GM23338 (cell line): ENCODE results near the gene PATE4.

ENCODE experiments used
- CREB1 ChIP-seq: fragments of 250-450 bp; sonication (Bioruptor Pico); IDR thresholded peaks from 2 replicates; pipeline ENCODE4 v1.5.0; 2020; ENCODE audit warnings: low read depth, mild to moderate bottlenecking, moderate library complexity
- CTCF ChIP-seq, 2 experiments: fragments of 200-600 bp in 1 of 2; sonication (generic) in 1 of 2; conservative IDR thresholded peaks; 2 replicates each; pipeline versions ENCODE4 v1.5.1 to v1.6.1; 2016 to 2017; ENCODE audit warnings: antibody characterized with exemption in 2 of 2, low read depth in 2 of 2, mild to moderate bottlenecking in 2 of 2, moderate library complexity in 1 of 2
- EZH2 ChIP-seq: fragments of 200-600 bp; sonication (generic); IDR thresholded peaks from one replicate; pipeline ENCODE4 v1.8.0; 2017; ENCODE audit warnings: antibody characterized with exemption, mild to moderate bottlenecking, low read depth; ENCODE audit not compliant: unreplicated experiment
- EZH2phosphoT487 ChIP-seq: fragments of 200-600 bp; sonication (generic); IDR thresholded peaks from one replicate; pipeline ENCODE4 v1.8.1; 2018; ENCODE audit warnings: antibody characterized with exemption; ENCODE audit not compliant: unreplicated experiment
- JUNB ChIP-seq: IDR thresholded peaks from one replicate; pipeline ENCODE4 v1.6.1; 2016; ENCODE audit warnings: antibody characterized with exemption; ENCODE audit not compliant: unreplicated experiment
- NANOG ChIP-seq: IDR thresholded peaks from 2 replicates; pipeline ENCODE4 v1.6.1; 2016; ENCODE audit warnings: antibody characterized with exemption, borderline replicate concordance
- POLR2AphosphoS5 ChIP-seq: IDR thresholded peaks from 2 replicates; pipeline ENCODE4 v1.6.1; 2016; ENCODE audit warnings: antibody characterized with exemption, low read depth
- STAT1 ChIP-seq: IDR thresholded peaks from one replicate; pipeline ENCODE4 v1.6.1; 2016; ENCODE audit warnings: antibody characterized with exemption; ENCODE audit not compliant: unreplicated experiment
- TF ChIP-seq, protein P1 (sequence below): IDR thresholded peaks from 2 replicates; pipeline ENCODE4 v1.6.1; 2016; ENCODE audit warnings: antibody characterized with exemption
- TF ChIP-seq, protein P2 (sequence below): IDR thresholded peaks from one replicate; pipeline ENCODE4 v1.6.1; 2018; ENCODE audit warnings: antibody characterized with exemption; ENCODE audit not compliant: unreplicated experiment

DNA sequence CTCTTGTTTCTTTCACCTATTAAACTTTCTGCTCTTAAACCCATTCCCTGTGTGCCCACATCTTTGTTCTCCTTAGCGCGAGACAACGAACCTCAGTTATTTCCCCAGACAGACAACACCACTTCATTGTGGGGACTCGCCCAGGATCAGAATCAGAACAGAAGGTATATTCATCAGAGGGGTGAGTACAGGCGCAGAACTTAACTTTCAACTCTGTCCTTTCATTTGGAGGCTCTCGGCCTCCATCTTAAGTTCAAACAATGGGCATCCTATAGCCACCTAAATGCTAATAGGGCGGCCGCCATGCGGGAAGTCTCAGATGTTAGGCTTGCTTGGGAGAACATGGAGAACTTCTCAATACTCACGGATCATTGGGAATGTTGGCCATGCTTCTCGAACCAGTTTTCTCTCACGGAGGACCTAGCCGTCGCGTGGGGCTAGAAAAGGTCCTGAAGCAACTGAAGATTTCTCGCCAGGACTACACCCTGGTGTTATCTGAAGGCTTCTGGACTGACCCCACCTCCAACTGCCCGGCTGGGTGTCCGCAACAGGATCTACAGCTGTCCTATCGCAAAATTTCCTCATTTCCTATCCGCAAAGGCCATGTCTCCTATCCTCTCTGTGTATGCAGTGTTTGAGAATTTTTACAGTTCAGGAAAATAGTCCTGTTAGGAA lies 40.9 kb downstream of the PATE4 start:
- no peak for TF ChIP-seq STAT1
- no peak for TF ChIP-seq EZH2phosphoT487
- TF ChIP-seq CTCF (conservative IDR thresholded peaks at IDR 0.05; ENCODE audit: low read depth in 2 of 2) = no peak
- no peak for TF ChIP-seq POLR2AphosphoS5
- no peak for TF ChIP-seq EZH2
- TF ChIP-seq CREB1 (CRISPR knock-in tag) = no peak
- TF ChIP-seq, protein P1, sequence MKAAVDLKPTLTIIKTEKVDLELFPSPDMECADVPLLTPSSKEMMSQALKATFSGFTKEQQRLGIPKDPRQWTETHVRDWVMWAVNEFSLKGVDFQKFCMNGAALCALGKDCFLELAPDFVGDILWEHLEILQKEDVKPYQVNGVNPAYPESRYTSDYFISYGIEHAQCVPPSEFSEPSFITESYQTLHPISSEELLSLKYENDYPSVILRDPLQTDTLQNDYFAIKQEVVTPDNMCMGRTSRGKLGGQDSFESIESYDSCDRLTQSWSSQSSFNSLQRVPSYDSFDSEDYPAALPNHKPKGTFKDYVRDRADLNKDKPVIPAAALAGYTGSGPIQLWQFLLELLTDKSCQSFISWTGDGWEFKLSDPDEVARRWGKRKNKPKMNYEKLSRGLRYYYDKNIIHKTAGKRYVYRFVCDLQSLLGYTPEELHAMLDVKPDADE = no peak
- no peak for TF ChIP-seq JUNB
- TF ChIP-seq, protein P2, sequence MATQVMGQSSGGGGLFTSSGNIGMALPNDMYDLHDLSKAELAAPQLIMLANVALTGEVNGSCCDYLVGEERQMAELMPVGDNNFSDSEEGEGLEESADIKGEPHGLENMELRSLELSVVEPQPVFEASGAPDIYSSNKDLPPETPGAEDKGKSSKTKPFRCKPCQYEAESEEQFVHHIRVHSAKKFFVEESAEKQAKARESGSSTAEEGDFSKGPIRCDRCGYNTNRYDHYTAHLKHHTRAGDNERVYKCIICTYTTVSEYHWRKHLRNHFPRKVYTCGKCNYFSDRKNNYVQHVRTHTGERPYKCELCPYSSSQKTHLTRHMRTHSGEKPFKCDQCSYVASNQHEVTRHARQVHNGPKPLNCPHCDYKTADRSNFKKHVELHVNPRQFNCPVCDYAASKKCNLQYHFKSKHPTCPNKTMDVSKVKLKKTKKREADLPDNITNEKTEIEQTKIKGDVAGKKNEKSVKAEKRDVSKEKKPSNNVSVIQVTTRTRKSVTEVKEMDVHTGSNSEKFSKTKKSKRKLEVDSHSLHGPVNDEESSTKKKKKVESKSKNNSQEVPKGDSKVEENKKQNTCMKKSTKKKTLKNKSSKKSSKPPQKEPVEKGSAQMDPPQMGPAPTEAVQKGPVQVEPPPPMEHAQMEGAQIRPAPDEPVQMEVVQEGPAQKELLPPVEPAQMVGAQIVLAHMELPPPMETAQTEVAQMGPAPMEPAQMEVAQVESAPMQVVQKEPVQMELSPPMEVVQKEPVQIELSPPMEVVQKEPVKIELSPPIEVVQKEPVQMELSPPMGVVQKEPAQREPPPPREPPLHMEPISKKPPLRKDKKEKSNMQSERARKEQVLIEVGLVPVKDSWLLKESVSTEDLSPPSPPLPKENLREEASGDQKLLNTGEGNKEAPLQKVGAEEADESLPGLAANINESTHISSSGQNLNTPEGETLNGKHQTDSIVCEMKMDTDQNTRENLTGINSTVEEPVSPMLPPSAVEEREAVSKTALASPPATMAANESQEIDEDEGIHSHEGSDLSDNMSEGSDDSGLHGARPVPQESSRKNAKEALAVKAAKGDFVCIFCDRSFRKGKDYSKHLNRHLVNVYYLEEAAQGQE = no peak
- no peak for TF ChIP-seq NANOG
